ENCODE results near the gene ULBP2.
"Not testable (repeated sequence)": the region's sequence is repeated elsewhere in the genome, so short reads cannot be mapped to it uniquely, and the experiment has no call there.

ULBP2 gene

DNA sequence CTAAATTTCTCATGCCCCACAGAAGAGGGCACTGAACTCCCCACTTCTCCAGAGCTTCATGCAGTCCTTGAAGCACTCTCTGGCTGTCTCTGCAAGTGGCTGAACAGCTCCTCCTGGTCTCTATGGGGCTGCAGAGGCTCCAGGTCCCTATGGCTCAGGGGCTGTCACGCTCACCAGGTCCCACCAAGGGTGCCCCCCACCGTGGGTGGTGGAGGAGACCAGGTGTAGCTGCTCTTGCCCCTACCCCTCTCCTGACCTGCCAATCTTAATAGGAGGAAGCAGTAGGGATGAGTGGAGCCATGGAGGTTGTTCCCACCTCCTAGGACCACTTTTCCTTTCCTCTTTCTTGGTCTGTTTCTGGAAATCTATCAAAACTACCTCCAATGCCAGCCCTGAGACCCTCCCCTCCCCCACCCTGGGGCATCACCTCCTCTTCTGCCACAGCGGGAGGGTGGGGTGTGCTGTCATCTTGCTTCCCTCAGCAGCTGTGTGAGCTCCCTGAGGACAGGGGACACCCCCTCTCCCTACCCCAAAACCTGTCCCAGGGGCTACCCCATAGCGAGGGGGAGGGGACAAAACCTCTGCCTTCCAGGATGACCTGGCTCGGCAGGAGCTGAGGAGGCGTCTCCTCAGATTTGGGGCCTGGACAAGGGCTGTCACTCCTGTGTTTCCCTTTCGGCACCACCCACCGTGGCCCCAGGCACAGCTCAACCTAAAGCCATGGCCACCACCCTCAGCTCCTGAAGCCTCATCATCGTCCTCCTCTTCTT, 31.9 kb upstream of the ULBP2 start:
- no peak for DNase-seq

DNA sequence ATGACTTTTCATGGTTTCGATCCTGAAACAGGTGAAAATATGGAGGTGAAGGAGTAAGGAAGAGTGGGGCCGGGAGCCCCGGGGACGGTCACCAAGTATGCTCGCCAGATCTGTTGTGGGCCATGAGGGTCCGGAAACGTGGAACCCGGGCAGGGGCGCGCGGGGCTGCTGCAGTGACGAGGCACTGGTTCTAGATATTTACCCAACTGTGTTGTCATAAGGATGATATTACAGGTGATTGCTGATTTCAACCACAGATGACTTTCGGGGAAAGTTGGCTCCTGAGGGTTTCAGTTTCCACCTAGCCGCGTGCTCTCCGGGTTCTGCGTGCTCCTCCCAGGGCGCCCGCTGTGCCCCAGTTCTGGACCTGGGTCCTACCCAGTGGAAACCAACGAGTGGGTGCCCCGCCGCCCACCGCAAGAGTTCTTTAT, 31.1 kb upstream of the ULBP2 start:
- no peak for DNase-seq

DNA sequence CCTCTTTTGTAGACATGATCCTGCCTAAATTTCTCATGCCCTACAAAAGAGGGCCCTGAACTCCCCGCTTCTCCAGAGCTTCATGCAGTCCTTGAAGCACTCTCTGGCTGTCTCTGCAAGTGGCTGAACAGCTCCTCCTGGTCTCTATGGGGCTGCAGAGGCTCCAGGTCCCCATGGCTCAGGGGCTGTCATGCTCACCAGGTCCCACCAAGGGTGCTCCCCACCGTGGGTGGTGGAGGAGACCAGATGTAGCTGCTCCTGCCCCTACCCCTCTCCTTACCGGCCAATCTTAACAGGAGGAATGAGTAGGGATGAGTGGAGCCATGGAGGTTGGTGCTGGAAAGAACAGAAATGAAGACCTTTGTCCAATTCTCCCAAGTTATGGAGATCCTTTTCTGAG, 29.1 kb upstream of the ULBP2 start:
- DNase-seq: not testable (repeated sequence)

DNA sequence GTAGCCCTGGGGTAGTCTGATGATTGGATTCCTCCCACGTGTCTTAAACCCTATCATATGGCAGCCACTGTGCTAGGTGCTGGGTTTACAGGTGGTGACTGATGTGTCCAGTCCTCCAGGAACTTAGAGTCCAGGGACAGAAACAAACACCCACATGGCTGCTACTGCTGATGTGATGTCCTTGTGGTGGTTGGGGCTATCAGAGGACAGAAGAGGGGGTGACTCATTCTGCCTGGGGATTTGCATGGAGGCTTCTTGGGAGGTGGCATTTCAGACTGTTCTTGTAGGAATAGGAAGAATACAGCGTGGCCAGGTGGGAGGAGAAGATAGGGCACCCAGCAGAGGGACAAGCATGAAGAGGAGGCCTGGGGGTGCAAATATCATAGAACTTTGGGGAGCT, 28.7 kb upstream of the ULBP2 start:
- DNase-seq: no peak

DNA sequence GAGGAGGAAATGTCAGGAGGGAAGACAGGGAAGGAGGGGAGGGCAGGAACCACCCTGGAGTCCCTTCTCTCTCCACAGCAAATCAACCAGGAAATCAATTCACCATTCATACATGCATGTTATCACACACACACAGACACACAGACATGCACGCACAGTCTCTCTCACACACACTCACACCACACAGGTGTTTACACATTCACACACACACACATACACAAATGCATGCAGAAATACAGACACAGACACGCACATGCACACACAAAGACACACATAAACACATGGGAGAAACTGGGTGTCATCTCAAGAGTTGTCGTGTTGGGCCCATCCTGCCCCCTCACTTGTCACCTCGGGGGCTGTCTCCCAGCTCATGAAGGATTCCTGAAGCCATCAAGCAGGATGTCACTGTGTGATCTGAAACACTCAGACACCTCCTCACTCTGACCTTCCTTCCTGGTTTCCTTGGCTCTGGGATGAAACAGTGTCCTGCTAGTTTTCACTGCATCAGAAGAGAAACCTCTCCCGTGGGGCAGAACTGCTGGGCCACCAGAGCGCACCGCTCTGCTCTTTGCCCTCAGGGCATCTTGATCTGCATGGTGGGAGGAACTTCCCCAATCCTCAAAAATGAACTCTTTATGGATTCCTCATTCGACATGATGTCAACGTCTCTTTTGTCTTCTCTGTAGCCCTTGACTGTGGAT, 28.1 kb upstream of the ULBP2 start:
- DNase-seq: no peak

DNA sequence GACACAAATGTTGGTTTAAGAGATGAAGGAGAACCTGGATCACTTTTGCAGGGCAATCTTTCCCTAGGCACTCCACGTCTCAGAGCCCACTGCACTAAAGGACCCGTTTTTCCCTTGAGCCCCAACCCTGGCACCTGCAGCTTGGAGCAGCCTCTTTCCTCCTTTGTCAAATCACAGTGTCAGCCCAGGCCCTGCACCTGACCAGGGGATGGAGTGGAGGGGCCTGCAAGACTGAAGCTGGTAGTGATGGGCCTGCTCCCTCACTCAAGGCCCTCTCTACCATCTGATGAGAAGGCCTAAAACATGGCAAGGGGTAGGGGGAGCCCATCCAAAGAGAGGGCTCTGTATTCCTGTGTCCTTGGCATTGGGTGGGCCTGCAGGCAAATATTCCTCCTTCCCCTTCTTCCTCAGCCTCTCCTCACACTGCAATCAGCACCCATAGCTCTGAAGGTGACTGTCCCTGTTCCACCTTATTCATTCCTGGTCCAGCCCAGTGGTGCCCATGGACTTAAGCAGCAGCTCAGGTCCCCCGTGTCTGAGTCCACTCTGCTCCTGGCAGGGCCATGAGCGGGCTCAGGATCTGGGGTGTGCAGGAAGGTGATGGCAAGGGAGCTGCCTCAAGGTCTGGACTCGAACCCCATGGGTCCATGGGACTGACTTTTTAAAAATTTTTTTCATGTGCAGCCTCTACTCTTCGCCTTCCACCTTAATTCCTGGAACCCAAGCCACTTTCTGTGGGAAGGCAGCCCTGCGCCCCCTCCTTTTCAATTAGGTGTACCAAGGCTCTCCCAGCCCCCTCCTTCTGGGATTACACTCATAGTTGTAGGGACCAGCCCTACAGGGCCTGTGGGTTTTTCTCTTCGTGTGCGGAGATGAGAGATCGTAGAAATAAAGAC, 25.6 kb upstream of the ULBP2 start:
- DNase-seq: no peak

DNA sequence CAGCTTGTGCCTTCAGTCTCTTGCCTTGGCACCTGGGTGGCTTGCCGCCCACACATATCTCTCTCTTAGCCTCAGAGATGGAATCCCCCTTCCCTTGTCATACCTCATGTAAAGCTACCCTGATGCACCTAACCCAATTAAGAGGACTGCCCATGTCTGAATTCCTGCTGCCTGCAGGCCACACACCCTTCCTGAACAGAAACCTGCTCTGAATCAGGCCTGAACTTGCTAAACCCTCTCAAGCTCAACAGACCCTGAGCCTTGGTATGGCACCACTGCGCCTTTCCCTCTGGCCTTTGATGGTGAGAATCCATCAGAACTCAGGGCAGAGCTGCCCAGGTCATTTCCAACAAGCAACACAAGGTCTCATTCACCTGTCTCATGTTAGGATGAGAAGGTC, 24.1 kb upstream of the ULBP2 start:
- no peak for DNase-seq

DNA sequence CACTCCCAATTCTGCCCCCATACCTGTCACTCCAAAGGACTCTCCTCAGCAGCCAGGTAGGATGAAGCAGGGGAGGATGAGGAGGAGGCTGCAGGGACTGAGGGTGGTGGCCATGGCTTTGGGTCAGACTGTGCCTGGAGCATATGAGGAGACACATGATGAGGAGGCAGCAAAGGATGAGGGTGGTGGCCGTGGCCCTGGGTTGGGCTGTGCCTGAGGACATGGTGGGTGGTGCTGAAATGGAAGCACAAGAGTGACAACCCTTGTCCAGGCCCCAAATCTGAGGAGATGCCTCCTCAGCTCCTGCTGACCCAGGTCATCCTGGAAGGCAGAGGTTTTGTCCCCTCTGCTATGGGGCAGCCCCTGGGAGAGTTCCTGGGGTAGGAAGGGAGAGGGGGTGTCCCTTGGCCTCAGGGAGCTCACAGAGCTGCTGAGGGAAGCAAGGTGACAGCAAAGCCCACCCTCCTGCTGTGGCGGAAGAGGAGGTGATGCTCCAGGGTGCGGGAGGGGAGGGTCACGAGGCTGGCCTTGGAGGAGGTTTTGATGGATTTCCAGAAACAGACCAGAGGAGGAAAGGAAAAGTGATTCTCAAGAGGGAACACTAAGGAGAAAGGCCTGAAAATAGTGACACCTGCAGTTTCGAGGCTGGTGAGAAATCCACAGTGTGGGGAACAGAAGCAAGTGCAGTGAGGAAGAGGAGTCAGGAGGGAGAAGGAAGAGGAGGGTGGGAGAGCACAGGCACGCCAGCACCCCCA, 23.5 kb upstream of the ULBP2 start:
- no peak for DNase-seq

DNA sequence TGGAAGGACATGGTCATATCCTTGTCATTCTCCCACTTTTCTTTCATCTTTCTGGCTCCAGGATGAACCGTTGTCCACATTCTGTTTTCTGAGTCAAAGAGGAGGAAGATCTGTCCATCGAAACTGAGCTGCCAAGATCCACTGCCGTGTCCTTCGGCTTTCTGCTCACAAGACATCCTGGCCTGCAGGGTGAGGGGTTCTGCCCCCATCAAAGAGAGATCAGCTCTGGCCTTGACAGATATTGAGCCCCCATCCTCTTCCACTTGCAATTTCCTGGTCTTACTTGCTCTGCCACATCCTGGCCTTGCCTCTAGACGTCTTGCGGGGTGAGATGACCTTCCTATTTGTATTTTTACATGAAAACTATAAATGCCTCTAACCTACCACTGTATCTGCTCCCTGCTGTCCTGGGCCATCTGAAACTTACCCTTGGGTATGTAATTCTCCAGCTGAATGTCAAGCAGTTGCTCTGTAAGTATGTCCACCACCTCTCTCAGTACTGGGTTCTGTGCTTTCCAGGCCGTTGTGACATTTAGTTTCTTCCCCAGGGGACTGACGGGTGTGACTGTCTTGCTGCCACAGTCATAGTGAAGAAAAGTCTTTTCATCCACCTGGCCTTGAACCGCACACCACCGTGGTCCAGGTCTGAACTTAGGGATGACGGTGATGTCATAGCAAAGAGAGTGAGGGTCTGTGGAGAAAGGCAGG, 22.5 kb upstream of the ULBP2 start:
- DNase-seq: not testable (repeated sequence)

DNA sequence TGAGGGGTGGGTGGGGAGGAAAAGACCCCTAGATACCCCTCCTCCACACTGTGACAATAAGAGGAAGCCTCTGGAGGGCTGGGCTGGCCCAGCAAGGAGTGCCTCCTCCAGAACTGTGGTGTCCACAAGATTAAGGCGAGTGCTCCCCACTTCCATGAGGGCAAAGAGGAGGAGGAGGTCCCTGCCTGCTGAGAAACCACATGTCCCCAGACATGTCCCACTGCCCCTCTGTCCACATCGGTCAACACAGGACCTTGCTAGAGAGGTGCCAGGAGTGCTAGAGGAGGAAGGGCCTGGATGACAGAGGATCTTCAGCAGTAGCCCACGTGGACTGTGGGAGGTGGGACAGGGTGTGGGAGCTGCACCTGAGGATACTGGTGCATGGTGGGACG, 22.0 kb upstream of the ULBP2 start:
- DNase-seq: no peak

DNA sequence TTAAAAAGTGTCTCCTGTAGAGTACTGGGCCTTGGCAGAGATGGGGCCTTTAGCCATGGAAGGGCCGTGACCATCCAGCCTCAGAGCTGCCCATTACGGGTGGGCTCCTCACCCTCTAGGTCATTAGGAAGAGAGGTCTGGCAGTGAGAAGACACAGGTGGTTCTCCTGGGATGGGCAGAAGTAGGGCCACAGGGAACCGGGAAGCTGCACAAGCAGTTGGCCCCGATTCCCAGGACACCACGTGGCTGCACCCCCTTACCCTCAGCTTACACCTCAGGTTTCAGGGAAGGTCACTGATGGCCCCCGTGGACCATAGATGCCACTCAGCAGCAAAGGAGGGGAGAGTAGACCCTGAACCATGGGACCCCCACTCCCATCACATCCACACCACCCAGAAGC, 20.5 kb upstream of the ULBP2 start:
- no peak for DNase-seq

DNA sequence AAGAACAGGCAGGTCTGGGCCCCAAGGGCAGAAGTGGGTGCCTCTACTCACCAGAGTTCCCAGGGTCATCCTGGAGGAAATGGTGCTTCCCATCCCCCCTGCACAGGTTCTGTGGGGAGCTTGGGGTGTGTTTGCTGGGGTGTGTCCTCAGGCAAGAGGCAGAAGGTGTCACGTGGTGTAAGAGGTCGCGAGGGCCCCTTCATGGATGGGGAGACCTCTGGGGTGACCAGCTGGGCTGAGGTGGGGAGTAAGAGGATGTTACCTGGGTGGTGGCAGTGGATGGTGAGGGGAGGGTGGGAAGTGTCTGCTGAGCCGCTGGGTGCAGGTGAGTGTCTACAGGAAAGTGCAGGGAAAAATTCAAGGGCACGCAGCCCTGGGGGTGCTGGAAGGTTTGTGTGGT, 19.7 kb upstream of the ULBP2 start:
- DNase-seq: peak; percentile 6

DNA sequence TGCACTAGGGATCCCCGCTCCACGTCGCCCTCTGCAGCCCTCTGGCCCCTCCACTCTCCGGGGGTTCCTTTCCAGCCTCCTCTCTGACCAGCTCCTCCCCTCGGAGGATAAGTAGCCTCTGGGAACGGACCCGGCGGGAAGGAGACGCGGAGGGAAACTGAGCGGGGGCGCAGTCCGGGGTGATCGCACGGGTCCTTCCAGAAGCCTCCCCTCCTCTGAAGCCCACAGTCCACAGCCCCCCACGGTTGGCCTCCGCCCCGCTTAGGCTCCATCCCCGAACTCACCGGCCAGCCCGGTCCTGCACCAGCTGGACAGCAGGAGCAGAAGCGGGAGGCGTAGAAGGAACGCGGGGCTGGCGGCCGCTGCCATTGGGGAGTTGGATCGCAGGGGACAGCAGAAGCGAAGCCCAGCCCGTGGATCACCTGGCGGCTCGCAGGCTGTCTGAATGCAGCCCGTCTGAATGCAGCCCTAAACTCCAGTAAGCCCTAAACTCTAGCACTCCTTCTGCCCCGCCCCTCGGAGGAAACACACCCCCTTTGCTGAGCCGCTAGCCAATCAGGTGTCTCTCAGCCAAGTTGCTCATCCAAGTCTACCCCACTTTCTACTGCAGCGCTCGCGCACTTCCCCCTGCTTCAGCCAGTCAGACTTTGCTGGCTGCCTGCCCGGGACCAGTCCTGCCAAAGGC, 19.0 kb upstream of the ULBP2 start, which contains the start of gene RAET1G:
TSS of gene RAET1G (minus strand) at position 480 of the 685 bp plus-strand sequence. CDS start at position 369, 111 bp downstream.
- peak; percentile 66 for DNase-seq

DNA sequence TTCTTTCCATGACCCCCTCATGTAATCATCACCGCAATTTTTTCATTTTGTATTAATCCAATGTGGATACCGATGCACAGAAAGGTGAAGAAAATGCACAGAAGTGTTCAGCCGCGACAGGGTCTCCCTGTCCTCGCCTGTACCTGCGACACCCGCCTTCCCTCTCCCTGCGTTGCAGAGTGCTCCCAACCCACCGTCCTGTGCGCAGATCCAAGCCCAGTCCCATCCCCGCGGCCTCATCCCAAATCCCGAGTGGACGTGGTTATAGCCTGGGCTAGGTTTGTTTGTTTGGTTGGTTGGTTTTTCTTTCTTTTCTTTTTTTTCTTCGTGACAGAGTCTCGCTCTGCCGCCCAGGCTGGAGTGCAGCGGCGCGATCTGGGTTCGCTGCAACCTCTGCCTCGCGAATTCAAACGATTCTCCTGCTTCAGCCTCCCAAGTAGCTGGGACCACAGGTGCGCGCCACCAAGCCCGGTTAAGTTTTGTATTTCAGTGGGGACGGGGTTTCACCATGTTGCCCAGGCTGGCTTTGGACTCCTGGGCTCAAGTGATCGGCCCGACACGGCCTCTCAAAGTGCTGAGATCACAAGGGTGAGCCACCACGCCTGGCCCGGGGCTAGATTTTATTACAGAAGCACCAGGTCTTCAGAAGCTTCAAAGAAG, 18.4 kb upstream of the ULBP2 start:
- DNase-seq: peak; percentile 3

DNA sequence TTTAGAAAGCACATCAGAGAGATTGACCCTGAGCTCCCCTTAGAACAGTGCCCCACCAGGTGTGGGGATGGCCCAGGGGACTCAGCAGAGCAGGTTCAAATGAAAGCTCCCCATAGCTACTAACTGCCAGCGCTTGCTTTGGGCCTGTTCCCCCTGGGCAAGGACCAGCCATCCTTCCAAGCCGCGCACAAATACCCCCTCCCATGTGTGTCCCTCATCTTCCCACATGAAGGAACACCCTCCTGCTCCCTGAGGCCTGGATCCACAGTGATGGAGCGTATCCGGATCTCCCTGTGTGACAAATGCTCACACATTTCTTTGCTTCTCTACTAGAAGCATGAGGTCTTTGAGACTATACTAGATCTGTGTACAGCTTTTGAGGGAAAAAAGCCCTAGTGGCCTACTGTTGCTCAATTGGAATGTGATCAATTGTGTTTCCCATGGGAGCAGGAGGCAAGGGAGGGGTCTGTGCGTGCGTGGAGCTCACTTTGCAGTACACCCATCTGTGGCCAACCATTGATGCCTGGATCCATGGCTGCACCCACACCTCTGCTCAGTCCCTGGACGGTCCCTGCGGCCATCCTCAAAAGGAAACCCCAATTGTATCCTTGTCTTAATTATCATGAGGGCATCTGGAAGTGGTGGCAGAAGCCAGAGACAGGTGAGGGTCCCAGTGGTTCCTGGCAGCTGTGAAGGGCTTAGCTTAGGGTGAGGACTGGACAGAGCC, 17.4 kb upstream of the ULBP2 start:
- DNase-seq: peak; percentile 6

DNA sequence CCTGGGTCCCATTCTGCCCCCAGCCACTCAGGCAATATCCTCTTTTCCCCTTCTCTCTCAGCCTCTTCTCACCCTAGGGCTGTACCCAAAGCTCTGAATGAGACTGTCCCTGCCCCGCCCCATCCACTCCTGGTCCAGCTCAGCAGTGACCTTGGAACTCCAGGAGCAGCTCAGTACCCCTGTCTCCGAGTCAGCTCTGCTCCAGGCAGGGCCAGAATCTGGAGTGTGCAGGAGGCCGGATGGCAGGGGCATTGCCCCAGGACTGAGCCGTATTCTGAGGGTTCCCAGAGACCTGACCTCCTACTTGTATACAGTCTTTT, 16.9 kb upstream of the ULBP2 start:
- peak; percentile 5 for DNase-seq

DNA sequence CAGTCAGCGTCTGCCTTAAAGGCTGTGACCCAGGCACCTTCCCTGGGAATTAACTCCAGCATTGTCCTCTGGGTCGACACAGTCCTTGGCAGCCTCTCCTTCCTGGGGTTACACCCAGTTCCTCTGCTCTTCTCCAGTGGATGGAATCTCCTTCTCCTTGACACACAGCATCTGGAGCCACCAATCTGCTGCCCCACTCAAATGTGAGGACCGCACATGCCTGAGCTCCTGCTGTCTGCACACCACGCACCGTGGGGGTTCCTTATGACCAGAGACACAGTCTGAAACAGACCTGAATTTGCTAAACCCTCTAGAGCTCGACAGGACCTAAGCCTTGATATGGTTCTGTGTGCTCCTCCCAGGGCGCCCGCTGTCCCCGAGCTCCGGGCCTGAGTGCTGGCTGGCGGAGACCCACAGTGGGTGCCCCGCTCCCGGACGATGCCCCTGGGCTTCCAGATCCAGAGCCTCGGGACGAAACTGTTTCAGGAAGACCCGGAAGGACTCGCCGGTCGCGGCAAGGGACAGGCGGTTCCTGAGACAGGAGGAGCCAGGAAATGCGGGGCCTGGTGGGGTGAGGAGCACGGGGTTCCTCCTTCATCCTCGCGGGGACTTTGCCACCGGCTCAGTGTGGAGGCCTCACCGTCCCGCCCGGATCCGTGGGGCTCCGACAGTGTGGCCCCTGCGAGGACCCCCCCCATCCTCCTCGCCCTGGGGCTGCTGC, 16.4 kb upstream of the ULBP2 start:
- DNase-seq: peak; percentile 7

DNA sequence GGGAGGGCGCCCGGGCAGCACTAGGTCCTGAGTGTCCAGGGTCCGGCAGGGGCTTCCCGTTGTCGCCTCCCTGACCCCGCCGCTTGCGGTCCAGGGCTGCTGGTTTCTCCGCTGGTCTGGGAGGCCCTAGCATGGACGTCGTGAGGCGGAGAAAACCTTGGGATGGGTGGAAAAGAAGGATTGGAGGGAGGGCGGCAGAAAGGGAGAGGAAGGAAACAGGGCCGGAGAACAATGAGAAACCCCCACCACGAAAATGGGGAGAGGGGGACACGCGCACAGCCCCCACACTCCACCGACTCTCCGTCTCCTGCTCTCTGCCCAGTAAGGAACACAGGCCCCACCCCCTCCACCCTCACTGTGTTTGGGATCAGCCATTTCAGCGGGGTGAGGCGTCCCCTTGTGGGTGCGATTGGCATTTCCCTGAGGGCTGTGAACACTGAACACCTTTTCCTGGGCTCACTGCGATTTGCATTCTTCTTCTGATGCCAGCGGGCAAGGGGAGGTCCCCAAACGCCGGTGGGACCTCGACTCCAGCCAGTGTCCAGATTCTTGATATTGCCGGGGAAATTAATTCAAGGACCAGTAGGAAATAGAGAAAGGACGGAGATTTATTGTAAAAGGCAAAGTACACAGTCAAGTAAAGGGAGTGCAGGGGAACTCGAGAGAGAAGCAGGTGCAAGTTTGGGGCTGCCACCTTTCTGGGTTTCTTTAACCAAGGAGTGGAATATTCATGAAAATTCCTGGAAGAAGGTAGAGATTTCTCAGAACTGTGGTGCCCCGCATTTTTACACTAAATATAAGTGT, 15.6 kb upstream of the ULBP2 start:
- DNase-seq: peak; percentile 54

DNA sequence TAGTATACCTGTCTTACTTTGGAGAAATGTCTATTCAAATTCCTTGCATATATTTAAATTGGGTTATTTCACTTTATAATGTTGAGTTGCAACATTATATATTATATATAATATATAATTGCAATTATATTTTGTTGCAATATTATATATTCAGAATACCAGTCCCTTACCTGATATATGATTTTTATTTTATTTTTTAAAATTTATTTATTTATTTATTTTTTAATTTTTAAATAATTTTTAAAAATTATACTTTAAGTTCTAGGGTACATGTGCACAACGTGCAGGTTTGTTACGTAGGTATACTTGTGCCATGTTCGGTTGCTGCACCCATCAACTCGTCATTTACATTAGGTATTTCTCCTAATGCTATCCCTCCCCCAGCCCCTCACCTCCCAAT, 14.8 kb upstream of the ULBP2 start:
- not testable (repeated sequence) for DNase-seq

Data from activated CD4-positive, alpha-beta T cell treated with anti-CD3 and anti-CD28 coated beads for 1 hour (primary cell).